Loucy (cell line): Measurements from ENCODE around the gene SMC4.

ENCODE experiments used
- CTCF ChIP-seq: fragments of 200-600 bp; sonication (generic); conservative IDR thresholded peaks from 2 replicates; pipeline ENCODE4 v1.5.1; 2014; ENCODE audit warnings: mild to moderate bottlenecking, antibody characterized with exemption, low read length
- EZH2phosphoT487 ChIP-seq: fragments of 200-600 bp; IDR thresholded peaks from 2 replicates; pipeline ENCODE4 v1.6.1; 2018; ENCODE audit warnings: antibody characterized with exemption, mild to moderate bottlenecking, moderate library complexity, borderline replicate concordance

- no peak for TF ChIP-seq CTCF
- TF ChIP-seq EZH2phosphoT487: no peak
Observed at GRCh38 chr3:160477750-160478149, 78.3 kb downstream of the SMC4 start.
